DMS53 treated with DMSO at 0.1 percent for 48 hours (cell line): ENCODE results near the gene PHOSPHO1.
"Not testable (repeated sequence)": the region's sequence is repeated elsewhere in the genome, so short reads cannot be mapped to it uniquely, and the experiment has no call there.

ENCODE experiments used
- DNase-seq: peaks from one replicate; lab custom pipeline; 2025; ENCODE audit not compliant: unreplicated experiment; lab: John Stamatoyannopoulos, UW

The PHOSPHO1 gene

GRCh38 chr17:49193513-49194296 lies 36.9 kb downstream of the PHOSPHO1 start:
- no peak for DNase-seq

GRCh38 chr17:49191917-49192741 lies 38.5 kb downstream of the PHOSPHO1 start:
- DNase-seq = peak; percentile 88

- no peak for DNase-seq
Observed at GRCh38 chr17:49191409-49191916, 39.1 kb downstream of the PHOSPHO1 start.

- DNase-seq = no peak
Observed at GRCh38 chr17:49190932-49191331, 39.7 kb downstream of the PHOSPHO1 start.

GRCh38 chr17:49187301-49187700 lies 43.3 kb downstream of the PHOSPHO1 start:
- DNase-seq = no peak

GRCh38 chr17:49185381-49185780 lies 45.2 kb downstream of the PHOSPHO1 start:
- not testable (repeated sequence) for DNase-seq

GRCh38 chr17:49184522-49184921 lies 46.1 kb downstream of the PHOSPHO1 start:
- DNase-seq = not testable (repeated sequence)

GRCh38 chr17:49183801-49184200 lies 46.8 kb downstream of the PHOSPHO1 start:
- DNase-seq = no peak

GRCh38 chr17:49183341-49183740 lies 47.2 kb downstream of the PHOSPHO1 start:
- DNase-seq = no peak

- DNase-seq = no peak
Observed at GRCh38 chr17:49180998-49181635, 49.5 kb downstream of the PHOSPHO1 start.

GRCh38 chr17:49180303-49180702 lies 50.3 kb downstream of the PHOSPHO1 start:
- peak; percentile 39 for DNase-seq

- not testable (repeated sequence) for DNase-seq
Observed at GRCh38 chr17:49175978-49176377, 54.6 kb downstream of the PHOSPHO1 start.
